Muscle layer of colon (tissue), 2 donors: ENCODE results near the gene TMEM53.

Source experiments
- H3K27ac ChIP-seq: one replicate; pipeline ENCODE4 v1.7.0; 2013; ENCODE audit warnings: low read depth, mild to moderate bottlenecking, low read length, moderate library complexity
- H3K27me3 ChIP-seq, 2 donors: one replicate each; pipeline ENCODE4 v1.7.0; 2013; ENCODE audit warnings: low read length in 2 of 2, mild to moderate bottlenecking in 2 of 2; ENCODE audit not compliant: insufficient read depth in 2 of 2, control insufficient read depth in 1 of 2
- H3K36me3 ChIP-seq: one replicate; pipeline ENCODE4 v1.7.0; 2013; ENCODE audit warnings: mild to moderate bottlenecking, low read length; ENCODE audit not compliant: insufficient read depth
- H3K4me1 ChIP-seq: one replicate; pipeline ENCODE4 v1.7.0; 2013; ENCODE audit warnings: mild to moderate bottlenecking, low read length; ENCODE audit not compliant: insufficient read depth
- H3K4me3 ChIP-seq, 2 donors: one replicate each; pipeline ENCODE4 v1.7.0; 2013; ENCODE audit warnings: low read length in 2 of 2, low read depth in 1 of 2, mild to moderate bottlenecking in 1 of 2, moderate library complexity in 1 of 2
- H3K9ac ChIP-seq: one replicate; pipeline ENCODE4 v1.7.0; 2013; ENCODE audit warnings: low read length
- H3K9me3 ChIP-seq: one replicate; pipeline ENCODE4 v1.7.0; 2013; ENCODE audit warnings: mild to moderate bottlenecking, low read length
- donor health status: abdominal sarcoma.
- donor health status: Adenocarcinoma of cecum.

TMEM53 gene

DNA sequence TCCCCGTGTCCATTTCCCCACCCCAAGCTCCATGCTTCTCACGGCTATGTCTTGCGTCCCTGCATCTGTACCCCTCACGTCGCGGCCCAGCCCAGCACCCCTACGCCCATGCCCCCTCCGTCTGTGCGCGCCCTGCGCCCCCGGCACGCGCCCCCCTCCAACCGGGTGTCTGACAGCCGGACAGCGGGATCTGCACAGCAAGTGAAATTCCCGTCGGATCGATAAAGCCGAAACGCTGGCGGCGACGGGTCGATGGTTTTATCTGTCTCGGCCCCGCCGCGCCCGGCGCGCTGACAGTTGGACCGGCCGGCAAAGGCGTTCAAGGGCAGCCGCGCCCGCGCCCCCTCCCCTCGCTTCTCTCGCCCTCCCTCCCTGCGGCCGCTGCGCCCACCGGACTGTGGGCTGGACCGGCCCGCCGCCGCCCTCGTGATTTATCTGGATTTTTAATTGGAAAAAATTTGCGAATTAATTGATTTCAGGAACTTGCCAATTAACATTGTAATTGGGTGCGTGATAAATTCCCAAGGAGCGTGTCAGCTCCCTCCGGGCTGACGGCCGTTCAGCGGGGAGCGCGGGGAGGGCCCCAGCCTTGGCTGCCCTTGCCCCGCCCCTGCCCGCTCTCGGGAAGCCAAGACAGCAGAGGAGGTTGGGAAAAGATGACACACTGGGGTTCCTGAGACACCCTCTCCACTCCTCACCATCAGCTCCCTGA, 57.1 kb downstream of the TMEM53 start:
- no peak overlapping the region for H3K9ac ChIP-seq
- peaks cover 23% of the 10 kb centered on the region for H3K4me1 ChIP-seq
- H3K36me3 ChIP-seq = no peaks in the 10 kb centered on the region
- peaks cover 0 to 6% of the 10 kb centered on the region in 2 donors for H3K27me3 ChIP-seq
- H3K4me3 ChIP-seq = peak overlapping the region; percentile 45 to 50
- H3K9me3 ChIP-seq = no peaks in the 10 kb centered on the region
- H3K27ac ChIP-seq = peak overlapping the region; percentile 37

DNA sequence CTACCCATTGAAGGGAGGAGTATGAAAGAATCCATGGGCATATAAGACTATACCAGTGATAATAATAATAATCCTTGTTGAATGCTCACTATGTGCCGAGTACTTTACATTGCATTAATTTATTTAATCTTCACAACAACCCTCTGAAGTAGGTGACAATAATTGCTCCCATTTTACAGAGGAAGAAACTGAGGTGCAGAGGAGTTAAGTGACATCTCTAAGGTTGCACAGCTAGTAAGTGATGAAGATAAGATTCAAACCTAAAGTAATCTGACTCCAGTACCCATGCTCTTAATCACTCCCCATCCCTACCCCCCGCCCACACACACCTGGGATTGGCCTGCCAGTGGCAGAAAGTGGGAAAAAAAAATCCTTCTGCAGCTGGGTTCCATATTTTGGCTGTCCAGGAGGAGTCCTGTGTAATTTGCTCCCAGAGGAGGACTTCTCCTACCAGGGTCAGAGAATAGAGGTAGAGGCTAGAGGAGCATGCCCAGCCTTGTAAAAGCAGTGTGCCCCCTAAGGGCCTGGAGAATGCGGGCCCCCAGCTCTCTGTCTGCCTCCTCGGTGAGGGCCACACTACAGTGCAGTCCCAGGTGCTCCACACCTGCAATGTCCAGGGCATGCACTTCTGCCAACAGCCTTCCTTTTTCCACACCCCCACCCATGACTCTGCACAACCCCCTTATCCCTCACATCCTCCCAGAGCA, 57.8 kb downstream of the TMEM53 start:
- H3K27me3 ChIP-seq = peaks cover 0 to 6% of the 10 kb centered on the region in 2 donors
- H3K27ac ChIP-seq = peak overlapping the region; percentile 37
- no peaks in the 10 kb centered on the region for H3K9me3 ChIP-seq
- no peaks in the 10 kb centered on the region for H3K36me3 ChIP-seq
- no peak overlapping the region for H3K9ac ChIP-seq
- H3K4me1 ChIP-seq = peaks cover 23% of the 10 kb centered on the region
- peak overlapping the region in 1 of 2 donors; percentile 50 for H3K4me3 ChIP-seq

DNA sequence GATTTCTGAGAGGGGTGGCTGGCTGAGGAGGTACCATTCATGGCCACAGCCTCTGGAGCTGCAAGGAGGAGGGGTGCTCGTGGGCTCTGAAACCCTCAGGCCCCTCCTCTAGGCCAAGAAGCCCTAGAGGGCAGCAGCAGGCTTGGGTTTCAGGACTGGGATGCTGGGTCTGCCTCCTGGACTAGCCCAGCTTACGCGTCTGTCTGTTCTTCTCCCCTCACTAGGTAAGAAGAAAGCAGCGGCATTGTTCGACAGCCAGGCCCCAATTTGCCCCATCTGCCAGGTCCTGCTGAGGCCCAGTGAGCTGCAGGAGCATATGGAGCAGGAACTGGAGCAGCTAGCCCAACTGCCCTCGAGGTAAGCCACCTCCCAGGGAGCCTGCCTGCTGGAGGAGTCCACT, 60.3 kb downstream of the TMEM53 start:
- H3K27ac ChIP-seq = no peak overlapping the region
- H3K36me3 ChIP-seq = no peaks in the 10 kb centered on the region
- no peaks in the 10 kb centered on the region for H3K9me3 ChIP-seq
- H3K4me3 ChIP-seq = no peak overlapping the region
- H3K4me1 ChIP-seq = peaks cover 17% of the 10 kb centered on the region
- no peak overlapping the region for H3K9ac ChIP-seq
- peaks cover 0 to 6% of the 10 kb centered on the region in 2 donors for H3K27me3 ChIP-seq

DNA sequence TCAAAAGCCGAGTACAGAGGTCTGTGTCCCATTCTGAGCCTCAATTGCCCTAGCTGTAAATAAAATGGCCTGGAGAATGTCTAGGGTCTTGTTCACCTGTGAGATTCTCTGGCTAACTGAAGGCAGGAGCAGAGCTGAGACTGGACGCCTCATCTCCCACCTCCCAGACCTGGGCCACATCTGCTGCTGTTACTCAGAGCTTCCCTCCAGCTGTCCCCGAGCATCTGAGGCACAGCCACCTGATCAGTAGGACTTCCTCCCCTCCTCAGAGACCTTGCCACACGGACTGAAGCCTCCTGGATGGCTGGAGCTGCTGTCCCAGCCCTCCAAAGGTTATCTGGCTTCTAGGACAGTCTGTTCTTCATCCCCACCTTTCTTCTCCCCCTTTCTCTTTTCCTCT, 62.4 kb downstream of the TMEM53 start:
- Histone ChIP-seq H3K36me3 (no peaks in the 10 kb centered on the region), H3K4me1 (peaks cover 4% of the 10 kb centered on the region), H3K9me3 (no peaks in the 10 kb centered on the region)

DNA sequence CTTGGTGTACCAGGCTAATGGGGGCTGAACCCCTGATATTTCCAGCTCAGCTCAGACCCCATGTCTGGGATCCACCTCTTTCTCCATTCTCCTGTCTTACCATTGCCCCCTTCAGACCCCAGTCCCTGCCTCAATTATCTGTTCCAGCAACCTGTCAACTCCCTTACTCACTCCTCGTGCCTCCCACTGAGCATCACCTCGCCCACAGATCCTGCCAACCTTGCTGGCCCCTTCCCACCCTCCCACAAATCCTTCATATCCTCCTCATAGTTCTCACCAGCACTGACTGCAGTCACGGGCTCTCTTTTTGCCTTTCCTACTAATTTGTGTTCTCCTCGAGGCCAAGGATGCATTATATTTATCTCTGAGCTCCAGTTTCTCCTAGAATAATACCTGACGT, 62.9 kb downstream of the TMEM53 start:
- H3K9me3 ChIP-seq = no peaks in the 10 kb centered on the region
- H3K27me3 ChIP-seq = peaks cover 0 to under 1% of the 10 kb centered on the region in 2 donors
- H3K4me3 ChIP-seq = no peak overlapping the region
- no peak overlapping the region for H3K27ac ChIP-seq
- H3K36me3 ChIP-seq = no peaks in the 10 kb centered on the region
- no peak overlapping the region for H3K9ac ChIP-seq
- peaks cover 4% of the 10 kb centered on the region for H3K4me1 ChIP-seq

More for the DNA sequence above, 62.4 kb downstream of the TMEM53 start:
- Histone ChIP-seq H3K27me3 (peaks cover 0 to 5% of the 10 kb centered on the region in 2 donors), H3K9ac (no peak overlapping the region), H3K27ac (no peak overlapping the region), H3K4me3 (no peak overlapping the region)

DNA sequence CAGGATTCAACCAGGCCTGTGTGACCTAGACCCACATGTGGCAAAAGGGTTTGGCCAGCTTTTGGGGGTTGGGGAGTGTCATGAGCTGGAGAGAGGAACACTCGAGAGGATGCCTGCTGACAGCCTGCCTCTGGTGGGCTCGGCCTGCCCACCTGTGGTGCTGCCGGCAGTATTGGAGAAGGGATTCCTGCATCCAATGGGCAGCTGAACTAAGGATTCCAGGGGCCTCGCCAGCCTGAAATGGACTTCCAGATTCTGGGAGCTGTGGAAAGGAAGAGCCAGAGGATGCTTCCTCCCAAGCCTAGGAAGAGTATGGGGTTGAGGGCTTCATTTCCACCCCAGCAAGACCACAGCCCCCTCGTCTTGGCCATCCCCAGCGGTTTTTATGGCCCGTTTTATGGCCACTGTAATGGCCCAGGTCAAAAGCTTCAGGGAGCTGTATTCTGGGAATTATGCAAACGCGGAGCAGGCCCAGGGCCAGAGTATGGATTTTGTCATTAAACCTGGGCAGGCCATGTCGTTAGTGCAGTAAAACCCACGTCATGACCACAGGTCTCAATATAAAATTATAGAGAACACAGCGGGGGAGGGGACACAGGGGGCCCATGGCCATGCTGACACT, 63.6 kb downstream of the TMEM53 start:
- H3K4me1 ChIP-seq = peaks cover 4% of the 10 kb centered on the region

DNA sequence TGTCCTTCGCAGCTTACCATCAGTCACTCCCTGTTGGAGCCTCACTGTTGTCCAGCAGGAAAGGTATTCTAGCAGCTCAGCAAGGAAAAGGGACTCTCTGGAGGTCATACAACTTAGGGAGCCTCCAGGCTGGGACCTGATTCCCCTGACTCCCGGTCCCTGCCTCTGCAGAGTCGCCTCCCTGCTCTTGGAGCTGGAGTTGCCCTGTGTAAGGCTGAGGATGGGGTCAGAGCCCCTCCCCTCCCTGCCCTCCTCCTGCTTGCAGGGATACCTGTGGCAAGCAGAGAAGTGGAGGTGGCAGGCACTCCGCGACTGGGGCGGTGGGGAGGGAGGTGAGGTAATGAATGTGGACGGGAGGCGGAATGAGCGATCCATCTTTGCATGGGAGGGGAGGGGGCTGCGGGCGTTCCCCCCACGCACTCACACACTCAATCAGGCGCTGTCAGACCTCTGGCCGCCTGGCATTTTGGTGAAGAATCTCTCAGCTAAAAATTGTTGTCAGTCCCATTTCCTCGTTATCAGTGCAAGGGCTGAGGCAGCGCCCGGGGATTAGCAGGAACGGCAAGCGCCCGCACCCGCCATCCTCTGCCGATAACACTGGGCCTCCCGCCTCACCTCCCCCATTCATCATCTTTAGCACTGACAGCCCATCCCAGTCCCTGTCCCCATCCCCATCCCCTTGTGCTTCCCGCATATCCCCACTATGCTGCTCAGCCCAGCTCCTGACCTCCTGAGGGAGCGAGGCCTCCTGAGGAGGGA, 64.3 kb downstream of the TMEM53 start:
- H3K36me3 ChIP-seq = no peaks in the 10 kb centered on the region
- no peaks in the 10 kb centered on the region for H3K9me3 ChIP-seq
- peaks cover 4% of the 10 kb centered on the region for H3K4me1 ChIP-seq
- H3K27me3 ChIP-seq = no peaks in the 10 kb centered on the region
- no peak overlapping the region for H3K9ac ChIP-seq
- H3K4me3 ChIP-seq = no peak overlapping the region
- no peak overlapping the region for H3K27ac ChIP-seq

More for the DNA sequence above, 63.6 kb downstream of the TMEM53 start:
- Histone ChIP-seq H3K9ac (no peak overlapping the region), H3K27ac (no peak overlapping the region), H3K9me3 (no peaks in the 10 kb centered on the region), H3K27me3 (no peaks in the 10 kb centered on the region), H3K4me3 (no peak overlapping the region), H3K36me3 (no peaks in the 10 kb centered on the region)

DNA sequence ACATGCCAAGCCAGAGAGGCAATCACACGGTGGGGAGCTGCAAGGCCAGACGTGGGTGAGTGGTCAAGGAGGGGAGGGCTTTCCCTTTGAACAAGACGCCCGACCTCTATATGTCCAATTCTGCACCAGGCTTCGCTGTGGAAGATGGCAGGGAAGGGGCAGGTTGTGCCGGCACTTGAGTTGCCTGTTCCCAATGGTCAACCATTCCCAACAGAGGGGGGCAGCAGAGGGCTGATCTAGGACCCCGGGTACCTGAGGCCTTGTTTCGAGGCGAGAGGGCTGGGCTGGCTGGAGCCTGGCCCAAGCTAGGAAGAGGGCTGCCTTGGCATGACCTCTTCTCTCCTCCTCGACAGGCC, 64.9 kb downstream of the TMEM53 start:
- H3K36me3 ChIP-seq = no peaks in the 10 kb centered on the region
- no peak overlapping the region for H3K27ac ChIP-seq
- no peak overlapping the region for H3K9ac ChIP-seq
- H3K4me3 ChIP-seq = no peak overlapping the region
- peaks cover 4% of the 10 kb centered on the region for H3K4me1 ChIP-seq
- no peaks in the 10 kb centered on the region for H3K9me3 ChIP-seq
- no peaks in the 10 kb centered on the region for H3K27me3 ChIP-seq

DNA sequence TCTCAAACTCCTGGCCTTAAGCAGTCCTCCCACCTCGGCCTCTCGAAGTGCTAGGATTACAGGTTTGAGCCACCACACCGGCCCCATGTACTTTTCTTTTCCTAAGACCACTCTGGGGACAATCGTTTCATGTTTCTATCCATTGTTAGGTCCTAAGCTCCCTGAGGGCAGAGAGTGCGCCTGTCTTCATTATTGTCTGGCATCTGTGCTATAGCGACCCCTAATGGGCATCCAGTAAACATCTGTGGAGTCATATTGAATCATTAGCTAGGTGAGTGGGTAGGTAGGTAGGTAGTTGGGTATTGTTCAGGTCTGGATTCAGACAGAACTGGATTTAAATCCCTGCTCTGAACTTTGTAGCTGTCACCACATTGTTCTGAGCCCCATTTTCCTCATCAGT, 66.1 kb downstream of the TMEM53 start:
- Histone ChIP-seq H3K36me3 (no peaks in the 10 kb centered on the region), H3K4me1 (peaks cover 4% of the 10 kb centered on the region), H3K9me3 (no peaks in the 10 kb centered on the region), H3K27me3 (no peaks in the 10 kb centered on the region), H3K27ac (no peak overlapping the region), H3K4me3 (no peak overlapping the region), H3K9ac (no peak overlapping the region)

DNA sequence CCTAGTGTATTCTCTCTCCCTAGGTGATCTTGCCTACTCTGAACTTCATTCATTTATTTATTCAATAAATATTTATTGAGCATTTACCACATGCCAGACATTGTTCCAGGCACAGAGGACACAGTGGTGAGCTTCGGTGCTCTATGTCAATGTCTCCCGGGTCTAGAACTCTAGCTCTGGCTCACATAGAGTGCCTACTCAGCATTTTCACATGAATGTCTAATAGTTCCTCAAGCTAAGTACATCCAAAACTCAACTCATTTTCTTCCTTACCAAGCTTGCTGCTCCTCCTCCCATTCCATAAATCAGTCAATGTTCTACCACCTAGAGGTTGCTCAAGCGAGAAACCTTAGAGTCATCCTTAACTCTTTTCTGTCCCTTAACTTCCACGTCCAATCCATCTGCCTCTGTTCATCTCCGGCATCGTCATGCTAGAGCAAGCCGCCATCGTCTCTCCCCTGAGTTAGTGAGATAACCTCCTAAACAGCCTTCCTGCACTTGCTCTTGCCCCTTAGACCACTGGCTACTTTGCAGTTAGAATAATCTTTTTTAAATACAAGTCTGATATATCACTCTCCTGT, 67.5 kb downstream of the TMEM53 start:
- Histone ChIP-seq H3K27me3 (no peaks in the 10 kb centered on the region), H3K36me3 (no peaks in the 10 kb centered on the region), H3K9me3 (no peaks in the 10 kb centered on the region), H3K27ac (no peak overlapping the region), H3K4me3 (no peak overlapping the region), H3K9ac (no peak overlapping the region), H3K4me1 (peaks cover 4% of the 10 kb centered on the region)
